Measurements from ENCODE around the gene BTBD1. TPM values are rescaled to one million over a fixed set of nuclear protein-coding genes. Genes with fewer than 3 reads are reported as not detected.
"Not testable (repeated sequence)": the region's sequence is repeated elsewhere in the genome, so short reads cannot be mapped to it uniquely, and the experiment has no call there.

Gene BTBD1
- total RNA-seq, 1 donor from 2014 or later, result 61.7 TPM

DNA sequence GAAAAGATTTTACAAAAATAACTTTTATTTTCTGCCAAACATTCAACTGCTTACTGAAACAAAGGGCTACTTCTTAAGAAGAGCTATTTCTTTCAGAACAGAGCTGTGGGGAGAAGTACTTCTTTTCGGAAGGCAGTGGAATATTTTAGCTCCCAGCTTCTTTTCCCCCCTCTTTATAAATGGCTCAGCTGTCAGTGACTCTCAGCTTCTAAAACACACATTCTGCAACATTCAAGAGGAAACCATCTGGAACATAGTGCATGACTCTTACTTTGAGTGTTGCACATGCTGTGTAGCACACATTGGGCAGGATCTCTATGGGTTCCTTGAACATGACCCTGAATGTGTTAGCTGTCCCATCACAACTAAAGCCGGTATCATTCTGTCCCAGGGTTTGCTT lies 48.6 kb downstream of the BTBD1 start:
- Mint-ChIP-seq H3K4me1 (ENCODE audit: low read depth) (peaks cover 15% of the 10 kb centered on the region), H3K9me3 (no peaks in the 10 kb centered on the region), H3K4me3 (no peak overlapping the region), H3K36me3 (ENCODE audit: low read depth) (peaks cover 27% of the 10 kb centered on the region), H3K27ac (no peak overlapping the region), H3K27me3 (ENCODE audit: insufficient read depth) (no peaks in the 10 kb centered on the region)
- intact Hi-C loops (cut with micrococcal nuclease), result no loop called here
- DNase-seq (ENCODE audit: low spot score), result no peak

DNA sequence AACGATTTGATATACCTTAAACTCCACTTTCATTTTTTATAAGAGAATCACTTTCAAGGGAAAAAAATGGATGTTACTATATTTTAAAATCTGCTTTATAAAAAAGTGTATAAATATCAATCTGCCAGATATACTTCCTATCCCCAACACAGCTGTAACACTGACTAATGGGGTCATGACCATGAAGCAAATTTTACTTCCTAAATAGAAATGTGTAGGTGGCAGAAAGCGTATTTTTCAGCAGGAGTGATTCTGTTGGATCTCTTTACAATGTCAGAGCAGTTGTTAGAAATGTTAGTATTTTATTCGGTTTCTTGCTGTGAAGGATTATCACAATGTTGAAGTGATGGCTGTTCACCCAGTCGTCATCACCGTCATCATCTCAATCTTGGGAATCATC lies 50.1 kb downstream of the BTBD1 start:
- no peak for DNase-seq (ENCODE audit: low spot score)
- Mint-ChIP-seq H3K4me1 (ENCODE audit: low read depth) (peaks cover 27% of the 10 kb centered on the region), H3K9me3 (no peaks in the 10 kb centered on the region), H3K27me3 (ENCODE audit: insufficient read depth) (no peaks in the 10 kb centered on the region), H3K36me3 (ENCODE audit: low read depth) (peaks cover 34% of the 10 kb centered on the region), H3K27ac (no peak overlapping the region), H3K4me3 (no peak overlapping the region)
- intact Hi-C loops (cut with micrococcal nuclease), result no loop called here

DNA sequence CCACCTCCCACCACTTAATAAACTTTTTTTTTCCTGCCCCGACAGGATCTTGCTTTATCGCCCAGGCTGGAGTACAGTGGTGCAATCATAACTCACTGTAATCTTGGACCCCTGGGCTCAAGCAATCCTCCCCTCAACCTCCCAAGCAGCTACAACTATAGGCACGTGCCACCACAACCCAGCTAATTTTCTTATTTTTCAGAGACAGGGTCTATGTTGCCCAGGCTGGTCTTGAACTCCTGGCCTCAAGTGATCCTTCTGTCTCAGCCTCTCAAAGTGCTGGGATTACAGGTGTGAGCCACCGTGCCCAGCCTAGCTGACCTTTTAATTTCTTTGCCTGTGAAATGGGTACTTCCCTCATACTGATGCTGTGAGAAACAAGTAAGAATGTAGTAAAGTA lies 51.7 kb downstream of the BTBD1 start:
- intact Hi-C loops (cut with micrococcal nuclease), result no loop called here
- Mint-ChIP-seq H3K4me3 (no peak overlapping the region), H3K36me3 (ENCODE audit: low read depth) (peaks cover 30% of the 10 kb centered on the region), H3K27me3 (ENCODE audit: insufficient read depth) (no peaks in the 10 kb centered on the region), H3K9me3 (no peaks in the 10 kb centered on the region), H3K4me1 (ENCODE audit: low read depth) (peaks cover 37% of the 10 kb centered on the region), H3K27ac (peak overlapping the region; percentile 35)
- DNase-seq (ENCODE audit: low spot score), result no peak

DNA sequence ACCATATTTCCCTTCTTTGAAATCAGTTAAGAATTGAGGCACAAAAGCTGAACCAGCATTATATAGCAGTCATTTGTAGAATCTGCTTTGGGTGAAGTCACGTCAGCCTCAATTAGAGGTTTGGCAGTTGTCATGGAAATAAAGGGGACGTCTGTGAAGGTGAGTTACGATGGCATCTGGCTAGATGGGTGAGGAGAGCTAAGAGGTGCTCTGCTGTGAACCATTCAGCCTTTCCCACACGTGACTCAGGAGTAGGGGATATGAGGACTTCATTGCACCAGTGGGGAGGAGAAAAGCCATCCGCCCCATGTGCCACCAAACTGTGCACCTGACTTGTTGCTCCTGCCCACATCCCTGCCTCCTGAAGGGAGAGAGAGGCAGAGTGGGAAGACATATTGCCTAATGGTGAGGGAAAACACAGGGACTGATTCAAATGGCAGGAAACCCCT lies 52.8 kb downstream of the BTBD1 start:
- intact Hi-C loops (cut with micrococcal nuclease), result no loop called here
- H3K4me1 Mint-ChIP-seq (ENCODE audit: low read depth), result peaks cover 46% of the 10 kb centered on the region
- no peak overlapping the region for H3K4me3 Mint-ChIP-seq
- H3K9me3 Mint-ChIP-seq, result no peaks in the 10 kb centered on the region
- DNase-seq (ENCODE audit: low spot score), result no peak
- peak overlapping the region; percentile 45 for H3K27ac Mint-ChIP-seq
- H3K36me3 Mint-ChIP-seq (ENCODE audit: low read depth), result peaks cover 33% of the 10 kb centered on the region
- no peaks in the 10 kb centered on the region for H3K27me3 Mint-ChIP-seq (ENCODE audit: insufficient read depth)

DNA sequence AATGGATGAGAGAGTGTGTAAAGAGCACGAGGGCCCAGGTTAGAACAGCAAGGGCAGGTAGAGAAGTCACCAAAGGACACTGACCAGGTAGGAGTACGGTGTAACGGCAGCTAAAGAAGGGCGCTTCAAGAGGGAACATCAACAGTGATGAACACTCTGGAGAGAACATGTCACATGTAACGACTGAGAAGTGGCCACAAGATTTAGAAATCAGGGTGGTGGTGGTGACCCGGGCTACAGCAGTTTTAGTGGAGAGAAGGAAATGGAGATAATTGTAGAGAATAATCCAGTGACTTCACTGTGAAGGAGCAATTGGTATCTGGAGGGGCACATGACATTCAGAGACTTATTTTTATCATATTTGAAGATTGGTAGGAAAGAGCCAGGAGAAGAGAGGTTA lies 54.4 kb downstream of the BTBD1 start:
- peak overlapping the region; percentile 91 for H3K27ac Mint-ChIP-seq
- H3K9me3 Mint-ChIP-seq, result no peaks in the 10 kb centered on the region
- intact Hi-C loops (cut with micrococcal nuclease), result no loop called here
- no peak for DNase-seq (ENCODE audit: low spot score)
- H3K27me3 Mint-ChIP-seq (ENCODE audit: insufficient read depth), result no peaks in the 10 kb centered on the region
- peak overlapping the region; percentile 99 for H3K4me3 Mint-ChIP-seq
- peaks cover 46% of the 10 kb centered on the region for H3K4me1 Mint-ChIP-seq (ENCODE audit: low read depth)
- H3K36me3 Mint-ChIP-seq (ENCODE audit: low read depth), result peaks cover 34% of the 10 kb centered on the region

DNA sequence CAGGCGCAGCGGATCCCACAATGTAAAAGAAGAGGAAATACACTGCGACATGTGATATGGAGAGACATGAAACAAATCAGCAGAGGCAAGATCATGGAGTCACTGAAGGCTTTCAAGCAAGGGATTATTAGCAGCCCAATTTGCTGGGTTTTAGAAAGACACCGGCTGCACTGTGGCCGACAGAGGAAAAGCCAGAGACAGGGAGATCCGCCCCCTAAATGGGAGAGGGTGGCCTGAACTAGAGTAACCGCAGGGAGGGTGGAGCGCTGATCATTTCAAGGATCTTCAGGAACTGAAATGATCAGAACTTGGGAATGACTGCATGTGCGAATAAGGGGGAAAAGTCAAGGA lies 55.0 kb downstream of the BTBD1 start:
- intact Hi-C loops (cut with micrococcal nuclease), result no loop called here
- DNase-seq (ENCODE audit: low spot score), result no peak
- H3K27ac Mint-ChIP-seq, result peak overlapping the region; percentile 91
- H3K36me3 Mint-ChIP-seq (ENCODE audit: low read depth), result peaks cover 32% of the 10 kb centered on the region
- peaks cover 49% of the 10 kb centered on the region for H3K4me1 Mint-ChIP-seq (ENCODE audit: low read depth)
- no peaks in the 10 kb centered on the region for H3K27me3 Mint-ChIP-seq (ENCODE audit: insufficient read depth)
- H3K9me3 Mint-ChIP-seq, result no peaks in the 10 kb centered on the region
- H3K4me3 Mint-ChIP-seq, result peak overlapping the region; percentile 99

DNA sequence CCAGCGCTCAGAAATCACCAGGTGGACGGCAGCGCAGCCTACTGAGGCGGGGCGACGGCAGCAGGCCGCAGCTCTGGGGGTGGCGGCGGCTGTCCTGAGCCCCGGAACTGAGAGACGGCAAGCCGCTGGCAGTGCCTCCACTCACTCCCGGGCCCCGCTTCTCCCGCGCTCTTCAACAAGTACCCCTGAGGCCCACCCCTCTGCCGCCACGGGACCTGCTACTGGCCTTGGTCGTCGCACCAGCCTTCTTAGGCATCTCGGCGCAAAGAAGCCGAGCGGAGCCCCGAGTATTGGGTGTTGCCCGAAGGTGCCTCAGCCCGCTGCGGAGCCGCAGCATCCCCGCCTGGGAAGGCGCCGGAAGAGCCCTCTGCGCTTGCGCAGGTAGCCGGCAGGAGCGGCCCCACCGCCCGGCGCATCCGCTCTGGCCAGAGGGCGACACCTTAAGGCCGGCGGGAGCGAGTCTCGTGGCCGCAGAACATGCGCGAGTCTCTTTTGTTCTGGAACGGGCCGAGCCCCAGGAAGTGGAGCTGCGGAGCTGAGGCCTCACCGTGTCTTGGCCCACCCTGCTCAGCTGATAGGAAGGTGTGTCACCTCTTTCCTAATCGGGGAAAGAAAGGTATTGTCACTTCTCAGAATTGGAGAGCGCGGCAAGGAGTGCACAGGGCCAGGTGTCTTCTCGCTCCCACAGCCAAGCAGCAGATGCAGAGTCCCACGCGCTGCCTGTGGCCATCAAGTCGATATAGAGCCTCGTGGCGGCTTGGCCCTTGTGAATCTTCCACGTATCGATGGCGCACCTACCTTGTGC lies 55.6 kb downstream of the BTBD1 start, which contains the start of gene C15orf40:
Gene C15orf40, minus strand, starts transcription at position 369 of the 805 bp plus-strand sequence. Its CDS starts 32 bp downstream, at position 337.
- Mint-ChIP-seq H3K4me3 (peak within 1 kb of the TSS; percentile 99), H3K36me3 (ENCODE audit: low read depth) (peaks cover 31% of the 10 kb centered on the region), H3K27ac (peak within 1 kb of the TSS; percentile 98), H3K4me1 (ENCODE audit: low read depth) (peaks cover 50% of the 10 kb centered on the region), H3K27me3 (ENCODE audit: insufficient read depth) (no peaks in the 10 kb centered on the region), H3K9me3 (no peaks in the 10 kb centered on the region)
- intact Hi-C loops (cut with micrococcal nuclease), result loop anchor here (1.0 to 2.0 kb wide), 8 partner anchors 25 to 548 kb away; partner anchors contain the start of genes BTBD1, RAMAC and TM6SF1
- DNase-seq (ENCODE audit: low spot score), result peak; percentile 84

DNA sequence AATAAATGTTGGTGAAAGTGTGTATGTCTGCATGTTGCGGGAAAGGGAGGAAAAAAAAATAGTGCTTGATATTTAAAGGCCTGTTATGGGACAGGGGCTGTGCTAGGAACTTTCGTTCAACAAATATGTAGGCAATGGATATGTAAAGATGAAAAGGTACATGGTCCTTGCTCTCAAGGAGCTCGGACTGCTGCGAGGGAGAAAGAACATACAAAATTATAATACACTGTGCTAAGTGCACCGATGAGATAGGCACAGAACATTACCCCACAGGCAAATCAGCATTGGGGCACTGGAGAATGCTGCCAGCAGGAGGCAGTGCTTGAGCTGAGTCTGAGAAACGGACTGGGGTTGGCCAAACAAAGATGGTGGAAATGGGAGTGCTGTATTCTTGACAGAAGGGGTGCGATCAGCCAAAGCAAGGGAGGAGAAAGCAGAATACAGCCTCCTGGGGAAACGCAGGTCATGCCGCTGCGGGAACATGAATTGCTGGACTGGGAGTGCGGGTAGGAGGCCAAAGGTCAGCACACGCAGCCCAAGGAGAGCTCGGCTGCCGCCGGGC lies 56.3 kb downstream of the BTBD1 start:
- peaks cover 31% of the 10 kb centered on the region for H3K36me3 Mint-ChIP-seq (ENCODE audit: low read depth)
- H3K4me3 Mint-ChIP-seq, result peak overlapping the region; percentile 99
- peak overlapping the region; percentile 98 for H3K27ac Mint-ChIP-seq
- no peaks in the 10 kb centered on the region for H3K9me3 Mint-ChIP-seq
- intact Hi-C loops (cut with micrococcal nuclease), result loop anchor here (1.0 to 2.0 kb wide), 8 partner anchors 24 to 549 kb away; partner anchors contain the start of genes BTBD1, RAMAC and TM6SF1
- H3K4me1 Mint-ChIP-seq (ENCODE audit: low read depth), result peaks cover 50% of the 10 kb centered on the region
- DNase-seq (ENCODE audit: low spot score), result peak; percentile 76
- H3K27me3 Mint-ChIP-seq (ENCODE audit: insufficient read depth), result no peaks in the 10 kb centered on the region

DNA sequence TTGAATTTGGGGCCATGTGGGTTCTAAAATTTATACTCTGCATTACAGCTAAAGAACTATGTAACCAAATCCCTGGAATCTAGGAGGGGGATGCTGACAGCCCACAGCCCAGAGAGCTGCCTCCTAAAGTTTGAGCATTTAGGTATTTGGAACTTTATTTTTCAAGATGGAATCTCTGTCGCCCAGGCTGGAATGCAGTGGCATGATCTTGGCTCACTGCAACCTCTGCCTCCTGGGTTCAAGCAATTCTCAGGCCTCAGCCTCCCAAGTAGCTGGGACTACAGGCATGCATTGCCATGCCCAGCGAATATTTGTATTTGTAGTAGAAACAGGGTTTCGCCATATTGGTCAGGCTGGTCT lies 66.4 kb downstream of the BTBD1 start:
- H3K36me3 Mint-ChIP-seq (ENCODE audit: low read depth); H3K9me3 Mint-ChIP-seq; DNase-seq (ENCODE audit: low spot score); H3K4me1 Mint-ChIP-seq (ENCODE audit: low read depth); H3K4me3 Mint-ChIP-seq; H3K27me3 Mint-ChIP-seq (ENCODE audit: insufficient read depth); H3K27ac Mint-ChIP-seq: not testable (repeated sequence)
- intact Hi-C loops (cut with micrococcal nuclease), result loop anchor here (1.0 to 2.0 kb wide), 6 partner anchors 14 to 460 kb away; partner anchors contain the start of genes RAMAC and RPS17

DNA sequence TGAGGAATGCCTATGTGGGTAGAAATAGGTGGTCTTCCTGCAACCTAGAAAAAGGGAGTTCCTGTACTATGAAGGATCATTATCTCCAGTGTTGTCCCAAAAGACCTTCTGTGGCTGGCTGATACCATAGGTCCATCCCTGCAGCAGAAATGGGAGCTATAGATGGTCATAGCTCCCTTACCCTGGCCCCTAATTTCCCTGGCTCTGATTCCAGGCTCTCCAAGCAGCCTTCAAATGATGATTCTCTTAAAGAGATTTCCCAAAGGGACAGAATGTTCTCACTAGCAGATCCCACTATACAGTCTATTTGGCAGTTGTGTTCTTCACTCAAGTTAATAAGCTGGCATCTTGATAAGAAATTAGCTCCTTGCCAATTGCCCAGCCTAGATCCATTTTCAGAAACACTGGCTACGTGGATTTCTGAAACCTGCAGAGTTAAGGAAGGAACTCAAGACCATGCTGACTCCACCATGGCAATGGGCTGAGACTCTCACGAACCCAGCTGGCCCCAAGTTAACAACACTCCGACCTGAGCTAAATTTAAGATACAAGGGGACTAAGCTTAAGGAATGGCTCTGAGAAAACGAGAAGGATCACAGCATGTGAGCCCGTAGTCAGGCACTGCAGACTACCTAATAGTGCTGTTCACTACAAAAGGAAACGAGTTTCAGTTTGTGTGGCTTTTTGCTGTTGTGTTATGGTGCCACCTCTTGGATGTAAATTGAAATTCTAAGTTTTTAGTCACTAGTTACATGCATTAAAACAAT lies 67.0 kb downstream of the BTBD1 start:
- Mint-ChIP-seq H3K27me3 (ENCODE audit: insufficient read depth) (no peaks in the 10 kb centered on the region), H3K4me1 (ENCODE audit: low read depth) (peaks cover 9% of the 10 kb centered on the region), H3K4me3 (peak overlapping the region; percentile 60), H3K27ac (peak overlapping the region; percentile 9), H3K9me3 (no peaks in the 10 kb centered on the region), H3K36me3 (ENCODE audit: low read depth) (peaks cover 3% of the 10 kb centered on the region)
- intact Hi-C loops (cut with micrococcal nuclease), result loop anchor here (1.0 to 2.0 kb wide), 6 partner anchors 13 to 460 kb away; partner anchors contain the start of genes RAMAC and RPS17
- peak; percentile 28 for DNase-seq (ENCODE audit: low spot score)

DNA sequence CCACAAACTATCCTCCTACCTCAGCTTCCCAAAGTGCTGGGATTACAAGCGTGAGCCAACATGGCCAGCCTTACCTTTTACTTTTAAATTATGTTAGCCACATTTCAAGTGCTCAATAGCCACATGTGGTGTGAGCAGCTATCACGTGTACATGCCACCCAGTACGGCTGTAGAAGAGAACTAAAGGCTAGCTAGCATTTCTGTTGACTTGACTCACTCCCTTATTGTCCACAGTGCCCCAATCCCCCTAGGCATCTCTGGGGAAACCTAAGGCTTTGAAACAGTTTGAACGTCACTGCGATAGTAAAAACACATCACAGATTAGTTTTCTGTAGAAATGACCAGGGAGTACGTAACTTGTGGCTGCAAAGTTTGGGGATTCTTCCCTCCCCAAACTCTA lies 67.6 kb downstream of the BTBD1 start:
- Mint-ChIP-seq H3K27ac (no peak overlapping the region), H3K4me1 (ENCODE audit: low read depth) (peaks cover 9% of the 10 kb centered on the region), H3K9me3 (no peaks in the 10 kb centered on the region), H3K36me3 (ENCODE audit: low read depth) (no peaks in the 10 kb centered on the region), H3K27me3 (ENCODE audit: insufficient read depth) (no peaks in the 10 kb centered on the region), H3K4me3 (no peak overlapping the region)
- intact Hi-C loops (cut with micrococcal nuclease), result no loop called here
- no peak for DNase-seq (ENCODE audit: low spot score)

DNA sequence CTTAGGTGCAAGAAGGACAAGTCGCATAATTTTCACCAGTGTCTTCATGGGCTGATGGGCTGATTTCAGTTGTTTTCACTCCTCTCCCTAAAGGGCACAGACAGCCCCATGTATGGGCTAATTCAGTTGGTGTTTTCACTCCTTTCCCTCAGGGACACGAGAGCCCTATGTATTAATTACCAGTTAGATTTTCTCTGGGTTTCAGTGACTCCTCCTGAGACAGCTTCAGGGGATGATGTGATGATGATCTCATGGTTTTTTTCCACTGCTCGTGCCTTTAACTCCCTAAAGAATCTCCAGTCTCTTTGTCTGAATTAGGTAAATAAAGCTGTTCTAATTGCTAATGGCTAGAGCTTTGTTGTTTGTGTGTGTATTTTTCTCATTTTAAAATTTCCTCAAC lies 71.1 kb downstream of the BTBD1 start:
- peaks cover 5% of the 10 kb centered on the region for H3K36me3 Mint-ChIP-seq (ENCODE audit: low read depth)
- no peaks in the 10 kb centered on the region for H3K27me3 Mint-ChIP-seq (ENCODE audit: insufficient read depth)
- intact Hi-C loops (cut with micrococcal nuclease), result no loop called here
- H3K9me3 Mint-ChIP-seq, result no peaks in the 10 kb centered on the region
- H3K4me1 Mint-ChIP-seq (ENCODE audit: low read depth), result peaks cover 14% of the 10 kb centered on the region
- no peak for DNase-seq (ENCODE audit: low spot score)
- no peak overlapping the region for H3K4me3 Mint-ChIP-seq
- no peak overlapping the region for H3K27ac Mint-ChIP-seq

DNA sequence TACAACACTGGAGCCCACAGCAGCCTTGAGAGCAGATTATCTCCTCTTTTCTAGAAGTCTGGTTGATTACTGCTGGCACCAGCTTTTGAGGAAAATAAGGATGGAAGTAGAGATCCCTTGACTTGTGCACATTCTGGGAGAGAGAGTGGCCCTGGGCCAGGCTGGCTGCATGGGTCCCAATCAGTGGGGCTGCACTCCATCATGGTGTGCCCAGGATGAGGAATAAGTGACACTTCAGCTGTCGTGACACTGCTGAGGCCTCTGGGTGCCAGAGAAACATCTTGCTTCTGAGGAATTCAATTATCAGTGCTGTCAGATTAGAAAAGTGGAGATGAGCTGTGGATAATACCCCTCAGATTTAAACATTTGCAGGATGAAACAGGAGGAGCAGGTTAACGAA lies 72.0 kb downstream of the BTBD1 start:
- H3K4me3 Mint-ChIP-seq, result no peak overlapping the region
- H3K27ac Mint-ChIP-seq, result no peak overlapping the region
- no peaks in the 10 kb centered on the region for H3K27me3 Mint-ChIP-seq (ENCODE audit: insufficient read depth)
- H3K36me3 Mint-ChIP-seq (ENCODE audit: low read depth), result peaks cover 9% of the 10 kb centered on the region
- intact Hi-C loops (cut with micrococcal nuclease), result no loop called here
- no peak for DNase-seq (ENCODE audit: low spot score)
- H3K9me3 Mint-ChIP-seq, result no peaks in the 10 kb centered on the region
- H3K4me1 Mint-ChIP-seq (ENCODE audit: low read depth), result peaks cover 9% of the 10 kb centered on the region

All from activated T-helper 1 cell treated with anti-CD3 and anti-CD28 coated beads, Interleukin-12 subunit alpha, Interleukin-12 subunit beta, Interleukin-2, Interleukin-4 antibody, amounts not matched to agents 30 ng/mL and 10 ng/mL and 1 ng/mL, durations not matched to agents 14 hours and 24 hours and 36 hours (primary cell).